Measurements from ENCODE around the gene PDE7B. TPM values are rescaled to one million over a fixed set of nuclear protein-coding genes. Genes with fewer than 3 reads are reported as not detected.

The PDE7B gene
- total RNA-seq, 1 donor from 2014 or later = 0.84 TPM

- Histone ChIP-seq H3K36me3 (ENCODE audit: control insufficient read depth, insufficient read depth, low read length) (no peaks in the 10 kb centered on the region), H3K27me3 (ENCODE audit: control insufficient read depth, insufficient read depth, low read length) (no peaks in the 10 kb centered on the region), H3K4me3 (ENCODE audit: low read depth, low read length) (no peak overlapping the region)
- no peak for TF ChIP-seq CTCF (IDR thresholded peaks at IDR 0.05; ENCODE audit: insufficient read depth, low read length, poor library complexity, severe bottlenecking)
- no peak for DNase-seq (ENCODE audit: low read depth)
Observed at GRCh38 chr6:136150961-136151360, 299.5 kb downstream of the PDE7B start.

GRCh38 chr6:136153707-136154375 is 302.3 kb downstream of the PDE7B start:
- Histone ChIP-seq H3K4me3 (ENCODE audit: low read depth, low read length) (no peak overlapping the region), H3K36me3 (ENCODE audit: control insufficient read depth, insufficient read depth, low read length) (no peaks in the 10 kb centered on the region), H3K27me3 (ENCODE audit: control insufficient read depth, insufficient read depth, low read length) (no peaks in the 10 kb centered on the region)
- DNase-seq (ENCODE audit: low read depth) = no peak
- TF ChIP-seq CTCF (IDR thresholded peaks at IDR 0.05; ENCODE audit: insufficient read depth, low read length, poor library complexity, severe bottlenecking) = no peak

GRCh38 chr6:136155191-136155590 is 303.7 kb downstream of the PDE7B start:
- no peaks in the 10 kb centered on the region for H3K27me3 ChIP-seq (ENCODE audit: control insufficient read depth, insufficient read depth, low read length)
- TF ChIP-seq CTCF (IDR thresholded peaks at IDR 0.05; ENCODE audit: insufficient read depth, low read length, poor library complexity, severe bottlenecking) = no peak
- H3K36me3 ChIP-seq (ENCODE audit: control insufficient read depth, insufficient read depth, low read length) = no peaks in the 10 kb centered on the region
- no peak for DNase-seq (ENCODE audit: low read depth)
- no peak overlapping the region for H3K4me3 ChIP-seq (ENCODE audit: low read depth, low read length)

GRCh38 chr6:136157743-136158142 is 306.2 kb downstream of the PDE7B start:
- DNase-seq (ENCODE audit: low read depth) = no peak
- Histone ChIP-seq H3K27me3 (ENCODE audit: control insufficient read depth, insufficient read depth, low read length) (no peaks in the 10 kb centered on the region), H3K4me3 (ENCODE audit: low read depth, low read length) (no peak overlapping the region), H3K36me3 (ENCODE audit: control insufficient read depth, insufficient read depth, low read length) (no peaks in the 10 kb centered on the region)
- TF ChIP-seq CTCF (IDR thresholded peaks at IDR 0.05; ENCODE audit: insufficient read depth, low read length, poor library complexity, severe bottlenecking) = no peak

GRCh38 chr6:136158387-136158821 is 306.9 kb downstream of the PDE7B start:
- Histone ChIP-seq H3K36me3 (ENCODE audit: control insufficient read depth, insufficient read depth, low read length) (no peaks in the 10 kb centered on the region), H3K27me3 (ENCODE audit: control insufficient read depth, insufficient read depth, low read length) (no peaks in the 10 kb centered on the region), H3K4me3 (ENCODE audit: low read depth, low read length) (no peak overlapping the region)
- no peak for TF ChIP-seq CTCF (IDR thresholded peaks at IDR 0.05; ENCODE audit: insufficient read depth, low read length, poor library complexity, severe bottlenecking)
- no peak for DNase-seq (ENCODE audit: low read depth)

- Histone ChIP-seq H3K27me3 (ENCODE audit: control insufficient read depth, insufficient read depth, low read length) (no peaks in the 10 kb centered on the region), H3K4me3 (ENCODE audit: low read depth, low read length) (no peak overlapping the region), H3K36me3 (ENCODE audit: control insufficient read depth, insufficient read depth, low read length) (no peaks in the 10 kb centered on the region)
- no peak for TF ChIP-seq CTCF (IDR thresholded peaks at IDR 0.05; ENCODE audit: insufficient read depth, low read length, poor library complexity, severe bottlenecking)
- DNase-seq (ENCODE audit: low read depth) = no peak
Observed at GRCh38 chr6:136158971-136159370, 307.5 kb downstream of the PDE7B start.

Data from kidney epithelial cell (primary cell).